NCI-H2029 (cell line): ENCODE results near the gene STYXL2.

ENCODE experiments used
- DNase-seq: peaks from one replicate; lab custom pipeline; 2025; lab: John Stamatoyannopoulos, UW

STYXL2 gene

DNA sequence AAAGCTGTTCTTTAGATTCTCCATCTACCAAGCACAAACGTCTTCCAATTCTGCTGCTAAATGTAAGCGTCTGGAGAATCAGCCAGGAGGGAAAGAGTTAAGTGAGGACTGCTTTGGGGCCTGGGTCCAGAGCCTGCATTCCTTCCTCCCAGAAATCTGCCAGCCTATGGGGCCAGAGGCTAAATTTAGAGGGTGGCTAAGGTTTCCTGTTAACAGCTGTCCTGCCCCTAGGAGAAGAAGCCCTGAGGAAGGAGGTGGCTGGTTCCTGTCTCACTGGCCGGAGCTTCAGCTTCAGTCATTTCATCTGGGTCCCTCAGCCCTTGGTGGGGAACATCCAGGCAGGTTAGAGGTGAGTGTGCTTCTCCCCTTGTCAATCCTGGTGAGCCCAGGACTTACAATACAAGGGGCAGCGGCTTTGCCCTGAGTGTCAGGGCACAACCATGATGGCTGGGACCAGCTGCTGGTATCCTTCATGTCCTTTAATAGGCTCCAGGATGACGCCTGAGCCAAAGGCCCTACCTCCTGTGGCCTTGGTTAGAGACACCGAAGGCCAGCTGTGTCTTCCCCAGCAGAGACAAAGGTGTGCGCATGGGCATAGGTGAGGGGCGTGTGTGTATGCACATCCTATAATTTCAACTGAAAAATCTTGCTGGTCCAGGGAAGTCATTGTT lies at the start of gene STYXL2:
Gene STYXL2, plus strand, starts transcription at position 230 of the 671 bp plus-strand sequence. CDS start 775 bp downstream, outside the sequence.
- DNase-seq = no peak

- DNase-seq = no peak
Measured at GRCh38 chr1:167051907-167052306, 42.0 kb upstream of the STYXL2 start.

GRCh38 chr1:167052389-167052788 lies 41.5 kb upstream of the STYXL2 start:
- no peak for DNase-seq

- no peak for DNase-seq
Measured at GRCh38 chr1:167054531-167054930, 39.3 kb upstream of the STYXL2 start.

- DNase-seq = no peak
Measured at GRCh38 chr1:167054946-167055630, 38.8 kb upstream of the STYXL2 start.

- no peak for DNase-seq
Measured at GRCh38 chr1:167056529-167057231, 37.2 kb upstream of the STYXL2 start.

DNA sequence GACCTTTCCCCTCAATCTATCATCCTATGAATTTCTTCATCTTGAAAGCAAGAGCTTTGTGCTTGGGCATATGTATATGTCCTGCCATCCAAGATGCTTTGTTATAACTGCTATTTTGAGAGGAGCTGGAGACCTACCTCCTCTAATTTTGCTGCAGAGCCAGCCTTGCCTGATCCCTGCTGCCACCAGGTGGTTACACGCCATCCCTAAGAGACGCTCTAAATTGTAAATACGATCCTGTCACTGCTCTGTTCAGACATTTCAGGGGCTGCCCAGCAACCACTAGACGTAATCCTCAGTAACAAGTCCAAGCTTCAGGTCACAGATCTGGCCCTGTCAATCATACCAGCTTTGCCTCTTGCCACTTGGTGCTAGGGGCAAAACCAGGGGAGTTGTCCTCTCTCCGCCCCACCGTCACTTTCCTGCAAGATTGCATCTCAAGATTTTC lies 36.6 kb upstream of the STYXL2 start:
- DNase-seq = no peak

GRCh38 chr1:167059045-167059808 lies 34.6 kb upstream of the STYXL2 start:
- DNase-seq = peak; percentile 6

DNA sequence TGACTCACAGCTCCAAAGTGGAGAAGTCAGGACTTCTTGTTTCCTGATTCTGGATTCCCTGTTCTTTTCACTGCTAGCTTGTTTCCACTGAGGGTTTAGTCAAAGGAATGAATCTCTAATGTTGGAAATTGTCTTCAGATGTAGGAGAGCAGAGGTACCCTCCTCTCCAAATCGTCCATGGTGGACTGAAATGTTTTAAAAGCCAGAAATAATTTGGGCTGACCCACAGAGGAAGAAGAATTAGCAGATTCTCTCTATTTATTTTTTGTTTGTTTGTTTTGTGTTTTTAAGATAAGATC lies 34.1 kb upstream of the STYXL2 start:
- DNase-seq = no peak

DNA sequence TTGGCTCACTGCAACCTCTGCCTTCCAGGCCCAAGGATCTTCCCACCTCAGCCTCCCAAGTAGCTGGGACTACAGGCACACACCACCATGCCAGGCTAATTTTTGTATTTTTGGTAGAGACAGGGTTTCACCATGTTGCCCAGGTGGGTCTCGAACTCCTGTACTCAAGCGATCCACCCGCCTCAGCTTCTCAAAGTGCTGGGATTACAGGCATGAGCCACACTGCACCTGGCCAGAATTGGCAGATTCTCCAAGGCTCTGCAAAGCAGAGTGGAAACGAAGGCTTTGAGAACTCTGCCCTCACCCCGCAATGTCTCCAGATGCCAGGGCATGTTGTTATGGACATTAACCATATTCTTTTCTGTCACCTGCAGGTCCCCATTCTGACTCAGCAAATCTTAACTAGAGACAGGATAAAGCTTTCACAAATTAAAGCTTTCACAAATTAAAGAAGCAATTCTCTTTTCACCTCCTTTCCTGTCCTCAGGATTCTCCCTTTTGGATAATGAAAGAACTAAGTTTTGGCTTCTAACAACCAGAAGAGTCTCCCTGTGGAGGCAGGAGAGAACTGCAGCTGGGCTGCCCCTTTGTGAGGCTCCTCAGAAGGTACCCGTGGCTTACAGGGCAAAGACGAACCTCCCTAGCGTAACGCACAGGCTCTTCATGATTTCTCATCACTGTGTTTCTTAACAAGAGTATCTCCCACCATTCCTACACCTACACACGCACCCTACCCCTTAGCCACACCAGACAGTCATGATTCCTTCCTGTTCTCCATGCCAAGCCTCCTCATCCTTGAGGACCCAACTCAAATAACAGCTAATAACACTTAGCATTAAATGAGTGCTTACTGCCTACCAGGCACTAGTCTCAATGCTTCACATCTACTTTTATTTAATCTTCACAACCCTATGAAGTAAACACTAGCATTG lies 33.5 kb upstream of the STYXL2 start:
- no peak for DNase-seq

- no peak for DNase-seq
Measured at GRCh38 chr1:167061073-167061464, 32.8 kb upstream of the STYXL2 start.

- DNase-seq = no peak
Measured at GRCh38 chr1:167064621-167065020, 29.3 kb upstream of the STYXL2 start.

- no peak for DNase-seq
Measured at GRCh38 chr1:167065471-167065870, 28.4 kb upstream of the STYXL2 start.

GRCh38 chr1:167066333-167067122 lies 27.3 kb upstream of the STYXL2 start:
- peak; percentile 10 for DNase-seq

GRCh38 chr1:167067904-167068303 lies 26.0 kb upstream of the STYXL2 start:
- no peak for DNase-seq

DNA sequence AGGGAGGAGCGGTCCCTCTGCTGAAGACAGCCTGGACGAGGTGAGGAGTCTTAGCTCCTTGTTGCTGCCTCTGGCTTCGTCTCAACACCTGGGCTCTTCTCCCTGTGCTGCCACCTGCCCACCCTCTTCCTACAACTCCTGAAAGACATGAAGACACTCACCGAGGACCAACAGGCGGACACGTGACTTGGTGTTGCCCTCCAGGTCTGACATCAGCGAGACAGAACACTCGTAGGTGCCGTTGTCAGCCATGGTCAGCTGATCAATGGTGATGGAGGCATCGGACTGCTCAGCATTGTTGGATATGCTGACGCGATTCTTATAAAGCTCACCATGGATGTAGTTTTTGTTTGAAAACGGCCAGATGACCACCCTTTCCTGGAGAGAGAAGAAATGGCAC lies 25.1 kb upstream of the STYXL2 start:
- no peak for DNase-seq

GRCh38 chr1:167071286-167071685 lies 22.6 kb upstream of the STYXL2 start:
- no peak for DNase-seq

DNA sequence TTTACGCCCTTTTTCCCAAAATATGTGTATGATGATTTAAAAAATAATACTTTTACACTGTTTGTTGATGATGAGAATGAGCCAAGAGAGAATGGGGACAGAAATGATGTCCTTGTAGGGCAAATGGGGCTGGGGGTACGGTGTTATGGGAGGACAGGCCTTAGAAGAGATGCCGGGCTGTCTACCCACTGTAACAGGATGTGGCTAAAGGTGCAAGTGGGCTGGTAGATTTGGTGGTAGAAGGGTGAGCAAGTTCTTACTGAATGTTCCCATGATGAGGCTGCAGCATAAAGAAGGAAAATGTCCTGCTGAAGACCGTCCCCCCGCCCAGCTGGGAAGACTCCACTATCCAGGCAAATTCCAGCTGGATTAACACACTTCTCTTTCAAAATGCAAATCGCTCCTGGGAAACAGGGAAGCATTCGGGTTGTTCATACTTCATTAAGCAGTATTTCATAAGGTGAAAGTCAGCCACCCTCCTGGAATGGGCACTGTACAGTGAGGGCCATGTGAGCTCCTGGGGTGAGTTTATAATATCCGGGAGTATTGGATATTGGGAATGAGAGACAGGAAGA lies 17.7 kb upstream of the STYXL2 start:
- no peak for DNase-seq

DNA sequence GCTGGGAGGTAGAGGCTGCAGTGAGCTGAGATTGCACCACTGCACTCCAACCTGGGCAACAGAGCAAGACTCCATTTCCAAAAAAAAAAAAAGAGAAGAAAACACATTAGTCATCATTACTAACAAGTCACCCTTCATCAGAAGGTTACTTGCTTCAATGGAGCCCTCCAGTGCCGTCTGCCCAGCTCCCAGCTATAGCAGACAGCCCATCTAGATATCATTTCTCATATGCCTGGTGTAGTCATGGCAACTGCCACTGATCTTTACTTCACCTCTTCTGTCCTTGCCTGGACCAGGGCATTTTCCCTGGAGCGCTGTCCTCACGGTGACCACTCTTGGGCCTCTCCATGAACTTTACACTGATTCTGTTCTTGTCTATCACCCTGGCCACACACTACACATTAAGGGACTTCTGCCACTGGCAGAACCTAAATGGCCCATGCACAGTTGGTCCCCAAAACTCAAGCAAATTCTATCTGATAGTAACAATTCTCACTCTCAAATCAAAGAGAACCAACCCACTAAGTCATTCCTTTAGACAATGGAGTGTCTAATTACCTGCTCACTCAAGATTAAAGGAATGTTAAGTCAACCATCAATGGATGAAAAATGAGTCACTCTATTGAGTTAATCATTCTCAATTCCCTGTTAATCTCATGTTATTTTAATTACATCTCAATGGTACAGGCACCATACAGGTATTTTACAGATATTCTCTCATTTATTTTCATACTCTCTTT lies 16.6 kb upstream of the STYXL2 start:
- no peak for DNase-seq

GRCh38 chr1:167077868-167078210 lies 16.0 kb upstream of the STYXL2 start:
- no peak for DNase-seq
